HG02571 (cell line): ENCODE data around the gene SLC17A7.

Experiments used
- ATAC-seq: cut with Tn5 transposase; IDR thresholded peaks from one replicate; pipeline ENCODE4 v1.9.1; 2021; ENCODE audit warnings: mild to moderate bottlenecking, moderate library complexity; ENCODE audit not compliant: unreplicated experiment

SLC17A7 gene

GRCh38 chr19:49428547-49429451 lies 12.5 kb downstream of the SLC17A7 start:
- ATAC-seq: no peak

GRCh38 chr19:49427855-49428546 lies 13.3 kb downstream of the SLC17A7 start:
- ATAC-seq: no peak

GRCh38 chr19:49427339-49427738 lies 14.0 kb downstream of the SLC17A7 start:
- ATAC-seq: no peak

GRCh38 chr19:49425922-49426592 lies 15.3 kb downstream of the SLC17A7 start:
- no peak for ATAC-seq

DNA sequence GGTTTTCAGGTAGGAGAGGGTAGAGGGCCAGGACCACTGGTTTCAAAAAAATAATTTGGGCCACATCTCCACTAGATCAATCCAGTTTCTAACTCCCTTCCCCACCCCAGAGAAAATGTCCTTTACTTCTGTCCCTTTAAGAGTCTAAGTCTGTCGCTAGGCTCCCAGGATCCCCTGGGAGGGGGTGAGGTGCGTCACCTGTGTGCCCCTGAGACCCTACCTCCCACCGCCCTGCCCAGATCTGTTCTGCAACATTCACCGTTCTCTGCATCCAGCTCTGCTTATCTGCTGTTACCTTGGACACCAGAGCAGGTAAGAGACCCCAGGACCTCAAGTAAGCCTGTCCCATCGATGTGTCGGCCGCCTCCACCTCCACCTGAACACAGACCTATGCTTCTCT lies 16.1 kb downstream of the SLC17A7 start, which contains the start of gene GFY:
TSS of gene GFY (plus strand) at position 211 of the 400 bp plus-strand sequence. CDS start 1,043 bp downstream, outside the sequence.
- ATAC-seq: no peak

DNA sequence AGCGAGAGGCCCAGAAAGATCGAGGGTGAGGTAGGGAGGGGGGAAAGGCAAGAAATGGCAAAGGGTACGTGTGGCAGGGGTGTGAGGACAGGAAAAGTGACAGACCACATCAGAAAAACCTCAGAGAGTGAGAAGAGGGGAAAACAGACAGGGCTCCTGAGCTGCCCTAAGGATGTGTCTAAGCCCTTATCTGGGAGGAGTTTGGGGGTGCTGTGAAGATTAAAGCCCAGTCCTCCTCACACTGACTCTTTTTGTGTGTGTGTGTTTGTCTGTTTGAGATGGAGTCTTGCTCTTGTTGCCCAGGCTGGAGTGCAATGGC lies 17.4 kb downstream of the SLC17A7 start:
- no peak for ATAC-seq

- ATAC-seq: no peak
Observed at GRCh38 chr19:49423071-49423984, 18.0 kb downstream of the SLC17A7 start, which contains the start of gene PTH2. Gene PTH2 (minus strand): TSS chr19:49423441. CDS start chr19:49423339, 102 bp downstream.

GRCh38 chr19:49422407-49423070 lies 18.8 kb downstream of the SLC17A7 start:
- ATAC-seq: no peak

GRCh38 chr19:49421878-49422202 lies 19.5 kb downstream of the SLC17A7 start:
- ATAC-seq: no peak

DNA sequence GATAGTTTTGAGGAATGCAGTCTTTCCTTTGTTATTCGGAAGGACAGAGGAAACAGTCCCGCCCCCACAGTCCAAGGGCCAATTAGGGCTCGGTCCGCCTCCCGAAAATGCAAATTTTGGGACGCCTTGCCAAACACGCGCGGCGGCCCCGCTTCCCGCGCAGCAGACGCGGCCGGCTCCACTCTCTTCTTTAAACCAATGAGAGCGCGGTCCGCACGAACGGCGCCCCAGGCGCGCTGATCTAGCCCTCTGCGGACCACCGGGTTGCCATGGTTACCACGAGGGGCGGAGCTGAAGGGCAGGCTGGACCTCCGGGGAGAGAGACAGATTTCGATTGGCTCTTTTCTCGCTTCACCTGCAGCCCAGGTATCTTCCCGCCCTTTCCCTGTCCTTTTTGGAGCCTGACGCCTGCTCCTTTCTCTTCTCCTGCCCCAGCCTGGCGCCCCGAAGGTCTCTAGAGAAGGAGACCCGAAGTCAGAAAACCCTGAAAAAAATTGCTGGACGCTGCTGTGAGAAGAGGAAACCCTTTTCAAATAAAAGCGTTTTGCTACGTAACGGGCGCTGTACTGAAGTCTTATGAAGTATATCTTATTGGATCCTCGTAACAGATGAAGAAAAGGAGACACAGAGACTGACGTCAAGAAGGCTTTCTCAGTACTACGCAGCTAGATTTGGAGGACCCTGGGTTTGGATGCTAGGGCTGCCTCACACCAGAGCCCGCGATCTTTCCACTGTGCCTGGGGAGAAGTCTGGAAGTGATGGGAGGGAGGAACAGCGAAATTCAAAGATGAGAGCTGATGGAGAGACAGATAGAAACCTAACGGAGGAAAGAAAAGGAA lies 20.1 kb downstream of the SLC17A7 start:
- no peak for ATAC-seq

DNA sequence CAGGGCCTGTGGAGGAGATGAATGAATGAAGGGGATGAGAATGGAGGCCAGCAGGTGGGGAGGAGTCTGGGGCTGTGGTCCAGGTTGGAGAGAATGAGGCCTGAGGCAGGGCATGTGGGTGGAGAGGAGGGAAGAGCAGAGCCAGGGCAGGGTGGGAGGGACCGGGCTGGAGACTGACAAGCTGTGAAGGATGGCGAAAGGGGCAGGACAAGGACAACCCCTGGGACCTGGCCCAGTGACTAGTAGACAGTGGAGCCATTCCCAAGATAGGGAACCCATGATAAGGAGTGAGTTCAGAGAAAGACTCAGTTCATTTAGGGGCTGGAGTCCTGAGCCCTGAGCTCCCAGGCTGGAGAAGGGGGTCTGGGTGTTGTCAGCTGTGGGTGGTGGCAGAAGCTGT lies 21.1 kb downstream of the SLC17A7 start:
- no peak for ATAC-seq

- no peak for ATAC-seq
Observed at GRCh38 chr19:49419173-49419572, 22.2 kb downstream of the SLC17A7 start.

DNA sequence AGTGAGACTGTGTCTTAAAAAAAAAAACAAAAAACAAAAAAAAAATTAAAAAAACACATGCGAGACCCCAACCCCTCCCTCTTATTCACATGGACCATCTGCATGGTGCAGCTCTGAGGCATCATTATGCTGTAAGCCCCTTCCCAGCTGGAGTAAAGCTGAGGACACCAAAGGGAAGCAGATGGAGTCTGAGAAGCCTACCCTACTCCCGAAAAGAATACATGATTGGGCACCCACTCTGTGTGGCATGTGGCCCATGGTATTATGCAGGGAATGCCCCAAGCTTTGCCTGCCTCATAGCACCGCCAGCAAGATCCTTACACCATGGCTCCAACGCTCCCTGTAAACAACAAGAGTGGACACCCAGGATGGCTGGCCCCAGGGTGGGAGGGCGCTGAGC lies 22.8 kb downstream of the SLC17A7 start:
- no peak for ATAC-seq

DNA sequence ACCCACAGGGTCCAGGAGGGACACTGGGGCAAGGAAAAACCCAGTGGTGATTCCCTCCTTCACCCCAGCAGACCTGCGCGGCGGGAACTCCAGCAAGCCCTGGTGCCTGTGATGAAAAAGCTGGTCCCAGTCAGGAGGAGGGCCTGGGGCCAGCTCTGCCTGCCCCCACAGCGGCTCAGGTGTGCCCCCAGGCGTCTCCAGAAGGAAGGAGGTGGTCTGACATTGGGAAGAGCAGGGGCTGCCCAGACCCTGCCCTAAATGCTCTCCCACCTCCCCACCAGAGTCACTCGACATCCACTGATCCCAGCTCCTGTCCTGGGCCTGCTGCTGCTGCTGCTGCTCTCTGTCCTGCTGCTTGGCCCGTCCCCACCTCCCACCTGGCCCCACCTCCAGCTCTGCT lies 24.2 kb downstream of the SLC17A7 start:
- ATAC-seq: no peak

DNA sequence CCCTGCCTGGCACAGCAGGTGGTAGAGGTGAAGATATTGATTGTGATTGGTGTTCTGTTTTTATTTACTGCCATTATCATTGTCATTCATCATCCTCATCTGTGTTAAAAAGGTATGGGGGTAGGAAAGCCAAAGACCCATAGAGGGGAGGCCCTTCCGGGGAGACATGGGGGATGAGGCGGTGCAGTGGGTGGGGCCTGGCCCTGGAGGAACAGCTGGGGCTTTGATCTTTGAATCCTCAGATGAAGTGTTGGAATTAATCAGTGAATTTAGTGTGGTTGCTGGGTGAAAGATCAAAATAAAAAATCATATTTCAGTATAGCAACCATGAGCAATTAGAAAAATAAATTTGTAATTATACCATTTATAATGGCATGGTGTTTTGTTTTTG lies 25.5 kb downstream of the SLC17A7 start:
- no peak for ATAC-seq

GRCh38 chr19:49415102-49415809 lies 26.1 kb downstream of the SLC17A7 start:
- ATAC-seq: no peak

GRCh38 chr19:49414256-49414655 lies 27.1 kb downstream of the SLC17A7 start:
- ATAC-seq: no peak

DNA sequence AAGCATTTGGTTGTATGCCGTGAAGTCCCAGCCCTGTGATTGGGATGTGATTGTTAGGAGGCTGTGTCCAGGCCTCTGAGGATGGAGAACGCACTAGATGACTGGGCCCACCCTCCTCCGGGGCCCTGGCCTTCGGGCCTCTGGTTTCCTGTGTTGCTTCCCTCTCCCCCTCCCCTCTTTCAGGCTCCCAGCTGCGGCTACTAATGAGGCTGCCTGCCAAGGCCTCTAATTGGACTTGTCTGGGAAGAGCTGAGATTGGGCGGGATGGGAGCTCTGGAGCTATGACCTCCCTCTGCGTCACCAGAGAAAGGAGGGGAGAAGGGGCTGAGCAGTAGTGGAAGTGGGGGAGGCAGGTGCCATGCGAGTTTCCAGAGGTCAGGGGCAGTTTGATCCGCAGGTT lies 28.0 kb downstream of the SLC17A7 start:
- ATAC-seq: no peak
